ENCODE measurements around the gene CDC42EP4.

DNA sequence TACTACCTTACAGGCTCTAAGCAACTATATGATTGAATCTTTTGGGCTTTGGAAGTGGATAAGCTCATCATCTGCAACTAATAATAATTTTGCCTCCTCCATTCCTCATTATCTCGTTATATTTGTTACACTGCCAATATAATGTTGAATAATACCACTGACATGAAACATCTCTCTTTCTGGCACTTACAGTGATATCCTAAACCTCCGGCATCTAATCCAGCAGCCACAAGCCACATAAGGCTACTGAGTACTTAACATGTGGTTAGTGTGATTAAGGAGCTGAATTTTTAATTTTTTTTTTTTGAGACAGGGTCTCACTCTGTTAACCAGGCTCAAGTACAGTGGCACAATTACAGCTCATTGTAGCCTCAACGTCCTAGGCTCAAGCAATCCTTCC, 9.6 kb downstream of the CDC42EP4 start:
- TF ChIP-seq POLR2AphosphoS5 (IDR thresholded peaks at IDR 0.05; ENCODE audit: low read depth): no peak
- TF ChIP-seq, protein P1, sequence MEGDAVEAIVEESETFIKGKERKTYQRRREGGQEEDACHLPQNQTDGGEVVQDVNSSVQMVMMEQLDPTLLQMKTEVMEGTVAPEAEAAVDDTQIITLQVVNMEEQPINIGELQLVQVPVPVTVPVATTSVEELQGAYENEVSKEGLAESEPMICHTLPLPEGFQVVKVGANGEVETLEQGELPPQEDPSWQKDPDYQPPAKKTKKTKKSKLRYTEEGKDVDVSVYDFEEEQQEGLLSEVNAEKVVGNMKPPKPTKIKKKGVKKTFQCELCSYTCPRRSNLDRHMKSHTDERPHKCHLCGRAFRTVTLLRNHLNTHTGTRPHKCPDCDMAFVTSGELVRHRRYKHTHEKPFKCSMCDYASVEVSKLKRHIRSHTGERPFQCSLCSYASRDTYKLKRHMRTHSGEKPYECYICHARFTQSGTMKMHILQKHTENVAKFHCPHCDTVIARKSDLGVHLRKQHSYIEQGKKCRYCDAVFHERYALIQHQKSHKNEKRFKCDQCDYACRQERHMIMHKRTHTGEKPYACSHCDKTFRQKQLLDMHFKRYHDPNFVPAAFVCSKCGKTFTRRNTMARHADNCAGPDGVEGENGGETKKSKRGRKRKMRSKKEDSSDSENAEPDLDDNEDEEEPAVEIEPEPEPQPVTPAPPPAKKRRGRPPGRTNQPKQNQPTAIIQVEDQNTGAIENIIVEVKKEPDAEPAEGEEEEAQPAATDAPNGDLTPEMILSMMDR (conservative IDR thresholded peaks at IDR 0.05; ENCODE audit: low read depth in 2 of 2): no peak
